ENCODE data around the gene PCGF1.

Gene PCGF1

GRCh38 chr2:74529357-74530238, 22.1 kb upstream of the PCGF1 start, which contains the start of the genes AUP1 and HTRA2:
Gene AUP1 (minus strand): TSS chr2:74529706. CDS start chr2:74529629, 77 bp downstream.
Gene HTRA2 (plus strand): TSS chr2:74529933. CDS start chr2:74530007, 74 bp downstream.
- peak; percentile 94 to 99 for DNase-seq (ENCODE audit: low read depth in 1 of 2, low spot score in 1 of 2)

GRCh38 chr2:74528600-74529356, 21.3 kb upstream of the PCGF1 start:
- TF ChIP-seq CTCF (IDR thresholded peaks at IDR 0.05; ENCODE audit: insufficient read depth, low read length) (no peak), GABPA (IDR thresholded peaks at IDR 0.05; ENCODE audit: low read depth) (no peak), POLR2AphosphoS5 (IDR thresholded peaks at IDR 0.05; ENCODE audit: low read depth) (no peak), SPI1 (IDR thresholded peaks at IDR 0.05; ENCODE audit: borderline replicate concordance, low read depth) (no peak), REST (IDR thresholded peaks at IDR 0.05; ENCODE audit: insufficient replicate concordance, low read depth) (no peak)
- H3K27me3 ChIP-seq (ENCODE audit: insufficient read depth, poor library complexity, severe bottlenecking) = no peaks in the 10 kb centered on the region
- DNase-seq (ENCODE audit: low read depth in 1 of 2, low spot score in 1 of 2) = no peak
- H3K27ac ChIP-seq (replicated peaks) = peak overlapping the region; percentile 93
- peak overlapping the region; percentile 96 for H3K4me3 ChIP-seq (replicated peaks; ENCODE audit: insufficient read depth, low read length)

More at GRCh38 chr2:74529357-74530238, 22.1 kb upstream of the PCGF1 start, which contains the start of the genes AUP1 and HTRA2:
- peak within 1 kb of the TSS; percentile 96 for H3K4me3 ChIP-seq (replicated peaks; ENCODE audit: insufficient read depth, low read length)
- H3K27ac ChIP-seq (replicated peaks) = peak within 1 kb of the TSS; percentile 93
- H3K27me3 ChIP-seq (ENCODE audit: insufficient read depth, poor library complexity, severe bottlenecking) = no peaks in the 10 kb centered on the region
- peak; percentile 87 for TF ChIP-seq GABPA (IDR thresholded peaks at IDR 0.05; ENCODE audit: low read depth)
- TF ChIP-seq SPI1 (IDR thresholded peaks at IDR 0.05; ENCODE audit: borderline replicate concordance, low read depth) = no peak
- TF ChIP-seq REST (IDR thresholded peaks at IDR 0.05; ENCODE audit: insufficient replicate concordance, low read depth) = peak; percentile 67
- TF ChIP-seq POLR2AphosphoS5 (IDR thresholded peaks at IDR 0.05; ENCODE audit: low read depth) = peak; percentile 93

GRCh38 chr2:74527741-74528140, 20.2 kb upstream of the PCGF1 start:
- H3K4me3 ChIP-seq (replicated peaks; ENCODE audit: insufficient read depth, low read length) = no peak overlapping the region
- H3K27me3 ChIP-seq (ENCODE audit: insufficient read depth, poor library complexity, severe bottlenecking) = no peaks in the 10 kb centered on the region
- TF ChIP-seq REST (IDR thresholded peaks at IDR 0.05; ENCODE audit: insufficient replicate concordance, low read depth) = no peak
- no peak for TF ChIP-seq SPI1 (IDR thresholded peaks at IDR 0.05; ENCODE audit: borderline replicate concordance, low read depth)
- no peak for TF ChIP-seq GABPA (IDR thresholded peaks at IDR 0.05; ENCODE audit: low read depth)
- no peak for TF ChIP-seq POLR2AphosphoS5 (IDR thresholded peaks at IDR 0.05; ENCODE audit: low read depth)
- TF ChIP-seq CTCF (IDR thresholded peaks at IDR 0.05; ENCODE audit: insufficient read depth, low read length) = no peak
- DNase-seq (ENCODE audit: low read depth in 1 of 2, low spot score in 1 of 2) = no peak
- H3K27ac ChIP-seq (replicated peaks) = no peak overlapping the region

Measured in HL-60 (cell line).